Measurements from ENCODE around the gene ROBO1. TPM values are rescaled to one million over a fixed set of nuclear protein-coding genes. Genes with fewer than 3 reads are reported as not detected.

ROBO1 gene
- total and polyA plus RNA-seq, 2 of the 13 experiments (the other 11 are each of a cell fraction or from before 2014, with no cell fraction given) = 52.2 to 71.0 TPM

- TF ChIP-seq HNF1A (IDR thresholded peaks at IDR 0.05; ENCODE audit: low read depth) = no peak
- TF ChIP-seq HNF1A (CRISPR knock-in tag; IDR thresholded peaks at IDR 0.05; ENCODE audit: borderline replicate concordance) = no peak; the same call in 1 of the 2 replicates
- TF ChIP-seq, protein P1, sequence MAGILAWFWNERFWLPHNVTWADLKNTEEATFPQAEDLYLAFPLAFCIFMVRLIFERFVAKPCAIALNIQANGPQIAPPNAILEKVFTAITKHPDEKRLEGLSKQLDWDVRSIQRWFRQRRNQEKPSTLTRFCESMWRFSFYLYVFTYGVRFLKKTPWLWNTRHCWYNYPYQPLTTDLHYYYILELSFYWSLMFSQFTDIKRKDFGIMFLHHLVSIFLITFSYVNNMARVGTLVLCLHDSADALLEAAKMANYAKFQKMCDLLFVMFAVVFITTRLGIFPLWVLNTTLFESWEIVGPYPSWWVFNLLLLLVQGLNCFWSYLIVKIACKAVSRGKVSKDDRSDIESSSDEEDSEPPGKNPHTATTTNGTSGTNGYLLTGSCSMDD (CRISPR knock-in tag; IDR thresholded peaks at IDR 0.05) = no peak
- no peak for TF ChIP-seq CREB3 (CRISPR knock-in tag; IDR thresholded peaks at IDR 0.05)
- TF ChIP-seq ZNF264 (CRISPR knock-in tag; IDR thresholded peaks at IDR 0.05) = no peak
- no peak for TF ChIP-seq ZNF350 (CRISPR knock-in tag; IDR thresholded peaks at IDR 0.05; ENCODE audit: borderline replicate concordance, low read depth)
- TF ChIP-seq ZNF280B (CRISPR knock-in tag; IDR thresholded peaks at IDR 0.05; ENCODE audit: borderline replicate concordance) = no peak
- TF ChIP-seq ATRX (CRISPR knock-in tag; IDR thresholded peaks at IDR 0.05; ENCODE audit: borderline replicate concordance) = no peak
- no peak for TF ChIP-seq CENPX (CRISPR knock-in tag; IDR thresholded peaks at IDR 0.05)
- TF ChIP-seq ZNF687 (CRISPR knock-in tag; IDR thresholded peaks at IDR 0.05) = peak; percentile 79
- TF ChIP-seq ZNF616 (CRISPR knock-in tag; IDR thresholded peaks at IDR 0.05; ENCODE audit: low read depth) = no peak
- 0 out of 2 replicates have a peak, but pooled peaks have one; percentile 38 for TF ChIP-seq ZNF777 (CRISPR knock-in tag; IDR thresholded peaks at IDR 0.05)
- TF ChIP-seq, protein P2, sequence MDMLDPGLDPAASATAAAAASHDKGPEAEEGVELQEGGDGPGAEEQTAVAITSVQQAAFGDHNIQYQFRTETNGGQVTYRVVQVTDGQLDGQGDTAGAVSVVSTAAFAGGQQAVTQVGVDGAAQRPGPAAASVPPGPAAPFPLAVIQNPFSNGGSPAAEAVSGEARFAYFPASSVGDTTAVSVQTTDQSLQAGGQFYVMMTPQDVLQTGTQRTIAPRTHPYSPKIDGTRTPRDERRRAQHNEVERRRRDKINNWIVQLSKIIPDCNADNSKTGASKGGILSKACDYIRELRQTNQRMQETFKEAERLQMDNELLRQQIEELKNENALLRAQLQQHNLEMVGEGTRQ (IDR thresholded peaks at IDR 0.05; ENCODE audit: low read depth, low read length) = no peak
- TF ChIP-seq, protein P2 (CRISPR knock-in tag; IDR thresholded peaks at IDR 0.05; ENCODE audit: borderline replicate concordance) = no peak
- TF ChIP-seq FOXA1 (IDR thresholded peaks at IDR 0.05) = no peak
- TF ChIP-seq FOXA1 (CRISPR knock-in tag; IDR thresholded peaks at IDR 0.05) = no peak
Observed at GRCh38 chr3:79018671-79019136, 749.1 kb downstream of the ROBO1 start (continued).
